Putamen (tissue), 1 donor: ENCODE data around the gene UGT1A5.
"Not testable (repeated sequence)": the region's sequence is repeated elsewhere in the genome, so short reads cannot be mapped to it uniquely, and the experiment has no call there.

Source experiments
- DNase-seq: peaks from one replicate; pipeline ENCODE4 v3.0.0-alpha.2; 2016; ENCODE audit warnings: low spot score

The UGT1A5 gene

GRCh38 chr2:233746475-233747282 is 34.0 kb downstream of the UGT1A5 start:
- no peak for DNase-seq

- no peak for DNase-seq
These were observed 34.5 kb downstream of the UGT1A5 start for GRCh38 chr2:233747283-233747544.

GRCh38 chr2:233750689-233751088 is 38.0 kb downstream of the UGT1A5 start:
- not testable (repeated sequence) for DNase-seq

GRCh38 chr2:233751212-233752009 is 38.7 kb downstream of the UGT1A5 start:
- DNase-seq: not testable (repeated sequence)

- no peak for DNase-seq
These were observed 42.3 kb downstream of the UGT1A5 start for GRCh38 chr2:233754872-233755611.

- no peak for DNase-seq
These were observed 43.8 kb downstream of the UGT1A5 start for GRCh38 chr2:233756429-233757081.

GRCh38 chr2:233758141-233758540 is 45.4 kb downstream of the UGT1A5 start:
- DNase-seq: no peak

- no peak for DNase-seq
These were observed 46.1 kb downstream of the UGT1A5 start for GRCh38 chr2:233758849-233759248.

GRCh38 chr2:233760043-233760442 is 47.3 kb downstream of the UGT1A5 start, which contains the start of gene UGT1A1:
Gene UGT1A1, plus strand, starts transcription at chr2:233760270. Its CDS starts 18 bp downstream, at chr2:233760288.
- no peak for DNase-seq

GRCh38 chr2:233761040-233761769 is 48.5 kb downstream of the UGT1A5 start:
- no peak for DNase-seq

GRCh38 chr2:233764264-233764663 is 51.6 kb downstream of the UGT1A5 start:
- no peak for DNase-seq

GRCh38 chr2:233764761-233765160 is 52.1 kb downstream of the UGT1A5 start:
- DNase-seq: no peak

GRCh38 chr2:233766416-233766815 is 53.7 kb downstream of the UGT1A5 start:
- DNase-seq: no peak

GRCh38 chr2:233768076-233768475 is 55.4 kb downstream of the UGT1A5 start:
- no peak for DNase-seq

GRCh38 chr2:233769260-233769659 is 56.6 kb downstream of the UGT1A5 start:
- no peak for DNase-seq

- DNase-seq: no peak
These were observed 59.4 kb downstream of the UGT1A5 start for GRCh38 chr2:233772153-233772552.

- DNase-seq: no peak
These were observed 59.9 kb downstream of the UGT1A5 start for GRCh38 chr2:233772583-233772982.

GRCh38 chr2:233773854-233774253 is 61.1 kb downstream of the UGT1A5 start:
- DNase-seq: no peak

GRCh38 chr2:233775414-233775813 is 62.7 kb downstream of the UGT1A5 start:
- DNase-seq: no peak

- DNase-seq: no peak
These were observed 65.3 kb downstream of the UGT1A5 start, which contains the start of gene MROH2A for GRCh38 chr2:233778030-233778429. Gene MROH2A, plus strand, starts transcription at chr2:233778330. Its CDS starts 1,029 bp downstream, at chr2:233779359.

- no peak for DNase-seq
These were observed 67.0 kb downstream of the UGT1A5 start for GRCh38 chr2:233779722-233780121.
